Measurements from ENCODE around the gene FADD.
"Not testable (repeated sequence)": the region's sequence is repeated elsewhere in the genome, so short reads cannot be mapped to it uniquely, and the experiment has no call there.

The FADD gene

DNA sequence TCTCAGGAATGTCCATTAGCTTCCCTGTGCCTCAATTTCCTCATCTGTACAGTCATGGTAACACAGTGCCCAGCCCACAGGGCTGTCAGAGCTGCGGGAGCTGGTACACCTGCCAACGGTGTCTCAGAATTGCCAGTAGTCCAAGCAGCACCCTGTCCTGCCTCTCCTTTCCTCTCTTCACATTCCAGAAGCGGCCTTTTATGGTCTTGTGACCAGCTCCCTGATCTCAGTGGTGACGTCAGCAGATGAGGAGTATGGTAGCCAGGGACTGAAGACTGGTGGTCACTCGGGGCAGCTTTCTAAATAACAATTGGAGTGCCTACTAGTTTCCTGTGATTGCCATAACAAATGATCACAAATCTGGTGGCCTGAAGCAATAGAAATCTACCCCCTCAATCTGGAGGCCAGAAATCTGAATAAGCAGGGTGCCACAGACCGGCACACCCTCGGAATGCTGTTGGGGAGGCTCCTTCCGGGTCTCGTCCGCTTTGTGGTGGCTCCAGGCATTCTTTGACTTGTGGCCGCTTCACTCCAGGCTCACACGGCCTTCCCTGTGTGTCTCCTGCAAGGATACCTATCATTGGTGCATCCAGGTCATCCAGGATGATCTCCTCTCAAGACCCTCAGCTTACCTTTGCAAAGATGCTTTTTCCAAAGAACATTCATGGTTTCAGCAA lies 2.1 kb downstream of the FADD start:
- DNase-seq, result no peak

GRCh38 chr11:70205766-70206165 lies 2.7 kb downstream of the FADD start:
- no peak for DNase-seq

DNA sequence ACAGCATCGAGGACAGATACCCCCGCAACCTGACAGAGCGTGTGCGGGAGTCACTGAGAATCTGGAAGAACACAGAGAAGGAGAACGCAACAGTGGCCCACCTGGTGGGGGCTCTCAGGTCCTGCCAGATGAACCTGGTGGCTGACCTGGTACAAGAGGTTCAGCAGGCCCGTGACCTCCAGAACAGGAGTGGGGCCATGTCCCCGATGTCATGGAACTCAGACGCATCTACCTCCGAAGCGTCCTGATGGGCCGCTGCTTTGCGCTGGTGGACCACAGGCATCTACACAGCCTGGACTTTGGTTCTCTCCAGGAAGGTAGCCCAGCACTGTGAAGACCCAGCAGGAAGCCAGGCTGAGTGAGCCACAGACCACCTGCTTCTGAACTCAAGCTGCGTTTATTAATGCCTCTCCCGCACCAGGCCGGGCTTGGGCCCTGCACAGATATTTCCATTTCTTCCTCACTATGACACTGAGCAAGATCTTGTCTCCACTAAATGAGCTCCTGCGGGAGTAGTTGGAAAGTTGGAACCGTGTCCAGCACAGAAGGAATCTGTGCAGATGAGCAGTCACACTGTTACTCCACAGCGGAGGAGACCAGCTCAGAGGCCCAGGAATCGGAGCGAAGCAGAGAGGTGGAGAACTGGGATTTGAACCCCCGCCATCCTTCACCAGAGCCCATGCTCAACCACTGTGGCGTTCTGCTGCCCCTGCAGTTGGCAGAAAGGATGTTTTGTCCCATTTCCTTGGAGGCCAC lies 3.3 kb downstream of the FADD start:
- no peak for DNase-seq

DNA sequence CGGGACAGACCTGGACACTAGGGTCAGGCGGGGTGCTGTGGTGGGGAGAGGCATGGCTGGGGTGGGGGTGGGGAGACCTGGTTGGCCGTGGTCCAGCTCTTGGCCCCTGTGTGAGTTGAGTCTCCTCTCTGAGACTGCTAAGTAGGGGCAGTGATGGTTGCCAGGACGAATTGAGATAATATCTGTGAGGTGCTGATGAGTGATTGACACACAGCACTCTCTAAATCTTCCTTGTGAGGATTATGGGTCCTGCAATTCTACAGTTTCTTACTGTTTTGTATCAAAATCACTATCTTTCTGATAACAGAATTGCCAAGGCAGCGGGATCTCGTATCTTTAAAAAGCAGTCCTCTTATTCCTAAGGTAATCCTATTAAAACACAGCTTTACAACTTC lies 3.9 kb downstream of the FADD start:
- DNase-seq, result no peak

DNA sequence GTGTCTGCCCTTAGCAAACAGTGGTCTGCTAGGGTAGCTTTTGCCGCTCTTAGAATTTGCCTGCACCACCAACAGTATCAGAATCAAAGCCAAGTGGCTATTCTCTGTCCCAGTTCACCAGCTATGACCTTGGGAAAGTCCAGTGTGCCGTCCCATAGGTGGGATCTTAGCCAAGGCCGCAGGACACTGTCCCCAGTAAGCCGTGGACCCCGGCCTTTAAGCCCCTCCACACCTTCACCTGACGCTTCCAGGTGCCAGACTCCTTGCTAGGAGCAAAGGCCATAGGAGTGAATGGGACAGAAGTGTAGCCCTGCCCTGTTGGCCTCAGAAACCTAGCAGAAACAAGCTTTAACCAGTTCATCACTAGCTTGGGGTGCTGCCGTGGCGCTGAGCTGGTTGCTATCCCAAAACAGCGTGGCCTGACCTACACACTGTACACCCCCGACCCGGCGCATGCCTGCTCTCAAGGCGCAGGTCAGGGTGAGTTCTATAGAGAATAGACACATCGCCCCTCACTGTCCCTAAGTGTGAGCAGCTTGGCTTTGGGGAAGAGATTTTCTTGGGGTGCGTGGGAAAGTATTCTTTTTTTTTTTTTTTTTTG lies 4.5 kb downstream of the FADD start:
- no peak for DNase-seq

- DNase-seq, result no peak
Measured at GRCh38 chr11:70209391-70209912, 6.4 kb downstream of the FADD start.

- peak; percentile 73 for DNase-seq
Measured at GRCh38 chr11:70210051-70210501, 7.0 kb downstream of the FADD start.

DNA sequence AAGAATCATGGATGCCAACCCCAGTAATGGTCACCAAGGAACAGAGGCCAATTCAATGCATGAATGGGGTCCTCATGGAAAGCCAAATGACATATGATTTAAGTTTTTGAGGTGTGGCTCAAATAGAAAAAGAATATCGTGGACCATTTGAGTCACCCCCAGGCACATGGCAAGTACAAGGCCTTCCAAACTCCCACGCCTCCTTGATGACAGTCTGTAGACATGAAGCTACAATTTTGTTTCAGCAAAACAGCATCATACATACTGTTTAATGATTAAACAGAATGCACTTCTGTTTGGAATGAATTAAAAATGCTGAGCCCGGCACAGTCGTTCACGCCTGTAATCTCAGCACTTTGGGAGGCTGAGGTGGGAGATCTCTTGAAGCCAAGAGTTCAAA lies 7.4 kb downstream of the FADD start:
- DNase-seq, result no peak

- no peak for DNase-seq
Measured at GRCh38 chr11:70212227-70212811, 9.2 kb downstream of the FADD start.

DNA sequence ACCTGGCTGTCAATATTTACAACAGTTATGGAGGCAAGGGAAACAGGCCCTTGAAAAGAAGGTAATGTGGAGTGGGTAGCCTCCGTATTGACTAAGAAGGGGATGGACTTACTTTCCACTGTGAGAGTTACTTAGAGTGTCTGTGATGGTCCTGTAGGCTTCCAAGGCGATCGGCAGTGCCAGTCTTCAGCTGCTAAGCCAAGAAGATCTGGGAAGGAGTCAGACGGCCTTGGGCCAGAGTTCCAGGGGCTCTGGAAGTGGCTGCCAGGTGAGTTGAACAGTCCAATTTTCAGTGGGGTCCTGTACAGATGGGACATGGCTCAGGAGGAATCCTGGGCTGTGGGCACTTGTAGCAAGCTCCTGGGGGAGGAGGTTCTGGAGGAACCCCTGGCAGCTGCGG lies 14.3 kb downstream of the FADD start:
- DNase-seq, result not testable (repeated sequence)

- DNase-seq, result not testable (repeated sequence)
Measured at GRCh38 chr11:70218076-70218475, 15.0 kb downstream of the FADD start.

- no peak for DNase-seq
Measured at GRCh38 chr11:70220136-70220535, 17.0 kb downstream of the FADD start.

- peak; percentile 25 for DNase-seq
Measured at GRCh38 chr11:70220920-70221319, 17.8 kb downstream of the FADD start.

GRCh38 chr11:70225681-70226177 lies 22.6 kb downstream of the FADD start:
- no peak for DNase-seq

- no peak for DNase-seq
Measured at GRCh38 chr11:70226183-70226582, 23.1 kb downstream of the FADD start.

GRCh38 chr11:70226967-70227366 lies 23.9 kb downstream of the FADD start:
- DNase-seq, result no peak

DNA sequence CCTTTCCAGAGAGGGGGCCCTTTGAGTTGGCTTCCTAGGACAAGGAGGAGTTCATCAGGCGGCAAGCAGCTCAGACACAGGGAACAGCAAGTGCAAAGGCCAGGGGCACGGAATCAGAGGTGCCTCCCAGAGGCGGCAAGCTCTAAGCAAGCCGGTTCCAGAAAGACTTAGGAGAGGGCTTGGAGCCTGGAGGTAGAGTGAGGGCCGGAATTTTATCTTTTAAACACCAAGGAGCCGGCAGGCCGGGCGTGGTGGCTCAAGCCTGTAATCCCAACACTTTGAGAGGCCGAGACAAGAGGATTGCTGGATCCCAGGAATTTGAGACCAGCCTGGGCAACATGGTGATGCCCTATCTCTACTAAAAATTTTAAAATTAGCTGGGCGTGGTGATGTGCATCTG lies 26.6 kb downstream of the FADD start:
- DNase-seq, result no peak

DNA sequence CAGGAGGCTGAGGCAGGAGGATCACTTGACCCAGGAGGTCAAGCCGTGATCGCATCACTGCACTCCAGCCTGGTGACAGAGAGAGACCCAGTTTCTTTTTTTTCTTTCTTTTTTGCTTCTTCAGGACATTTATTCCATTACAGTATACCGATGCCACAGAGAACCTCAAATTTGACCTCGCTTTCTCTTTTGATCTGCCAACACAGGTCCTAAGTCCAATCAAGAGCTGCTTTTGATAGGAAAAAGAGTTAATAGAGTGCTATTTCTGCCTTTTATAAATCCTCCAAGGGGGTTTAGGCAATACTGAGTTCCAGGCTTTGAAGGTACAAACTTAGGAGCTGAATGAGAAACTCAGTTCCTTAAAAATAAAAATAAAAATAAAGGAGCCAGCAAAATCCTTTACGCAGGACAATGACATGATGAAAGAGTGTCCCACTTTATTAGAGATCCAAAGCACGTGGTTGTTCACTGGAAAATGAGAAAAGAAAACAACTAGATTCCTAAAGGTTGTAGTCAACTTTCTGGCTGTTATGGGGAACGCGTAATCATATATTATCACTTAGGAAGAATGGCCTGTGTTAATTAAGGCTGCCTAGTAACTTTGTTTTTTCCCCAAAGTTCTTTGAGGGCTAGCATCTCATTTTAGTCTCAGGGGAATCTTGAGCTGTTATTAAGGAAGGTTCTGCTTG lies 27.2 kb downstream of the FADD start:
- no peak for DNase-seq

DNA sequence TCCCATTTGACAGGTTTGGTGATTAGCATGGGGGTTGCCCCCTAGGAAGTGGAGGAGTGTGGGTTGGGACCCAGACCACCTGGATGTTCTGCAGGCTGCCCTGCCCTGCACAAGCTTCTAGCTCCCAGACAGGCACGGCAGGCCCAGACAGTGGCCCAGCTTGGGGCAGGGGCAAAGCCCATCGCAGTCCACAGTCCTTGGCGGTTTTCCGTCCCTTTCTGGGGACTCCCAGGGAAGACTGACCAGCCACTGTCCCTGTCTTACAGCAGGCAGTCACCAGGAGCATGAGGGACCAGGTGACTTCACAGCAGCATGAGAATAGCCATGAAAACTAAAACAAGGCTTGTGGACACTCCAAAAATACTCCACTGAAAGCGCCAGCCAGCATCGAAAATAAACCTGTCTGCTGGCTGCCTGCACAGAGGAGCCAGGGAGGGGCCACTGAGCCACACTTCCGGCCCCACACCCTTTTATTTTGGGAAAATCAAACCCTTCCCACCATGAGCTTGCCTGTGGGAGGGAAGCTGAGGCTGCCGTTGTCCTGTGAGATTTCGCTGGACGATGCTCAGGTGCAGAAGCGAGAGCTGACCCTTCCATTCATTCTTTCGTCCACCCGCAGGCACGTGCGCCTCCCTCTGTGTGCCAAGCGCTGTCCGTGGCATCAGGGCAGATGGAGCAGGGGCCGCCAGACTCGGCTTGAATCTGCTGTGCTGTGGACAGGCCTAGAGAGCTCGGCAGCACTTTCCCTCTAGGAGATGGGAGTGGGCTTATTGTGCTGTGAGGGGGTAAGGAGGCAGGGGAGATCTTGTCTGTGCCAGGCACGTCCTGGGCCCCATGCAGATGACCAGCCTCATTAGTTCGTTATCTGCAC lies 28.0 kb downstream of the FADD start:
- no peak for DNase-seq

DNA sequence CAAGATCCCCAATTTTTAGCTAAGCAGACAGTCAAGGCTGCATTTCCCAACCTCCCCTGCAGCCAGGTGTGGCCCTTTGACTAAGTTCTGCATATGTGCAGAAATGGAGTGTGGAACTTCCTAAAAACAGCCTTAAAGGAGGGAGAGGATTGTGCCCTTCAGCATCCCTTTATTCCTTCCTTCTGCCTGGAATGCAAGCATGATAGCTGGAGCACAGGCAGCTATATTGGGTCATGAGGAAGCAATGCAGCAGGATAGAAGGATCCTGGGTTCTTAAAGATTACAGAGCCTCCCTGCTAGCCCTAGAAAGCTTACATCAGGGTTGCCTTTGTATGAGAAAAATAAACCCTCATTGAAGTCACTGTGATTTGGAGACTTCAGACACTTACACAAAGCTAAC lies 29.9 kb downstream of the FADD start:
- no peak for DNase-seq

DNA sequence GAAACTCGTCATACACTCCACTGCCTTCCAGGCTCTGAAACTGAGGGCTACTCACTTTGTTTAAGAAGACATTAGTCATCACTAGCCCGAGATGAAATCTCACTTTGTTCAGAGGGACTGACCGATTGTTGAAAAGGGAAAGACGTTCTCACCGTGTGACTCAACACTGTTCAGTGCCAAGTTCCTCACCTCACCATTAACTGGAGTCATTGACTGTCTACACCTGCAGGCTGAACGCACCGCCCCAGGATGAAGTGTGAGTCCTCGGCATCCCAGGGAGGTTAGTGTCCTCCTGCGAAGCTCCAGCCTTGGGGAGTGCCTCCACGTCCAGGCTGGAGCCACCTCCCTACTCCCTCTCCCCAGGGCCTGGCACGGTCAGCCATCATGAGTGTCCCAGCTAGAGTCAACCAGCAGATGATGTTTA lies 30.4 kb downstream of the FADD start:
- DNase-seq, result peak; percentile 68

DNA sequence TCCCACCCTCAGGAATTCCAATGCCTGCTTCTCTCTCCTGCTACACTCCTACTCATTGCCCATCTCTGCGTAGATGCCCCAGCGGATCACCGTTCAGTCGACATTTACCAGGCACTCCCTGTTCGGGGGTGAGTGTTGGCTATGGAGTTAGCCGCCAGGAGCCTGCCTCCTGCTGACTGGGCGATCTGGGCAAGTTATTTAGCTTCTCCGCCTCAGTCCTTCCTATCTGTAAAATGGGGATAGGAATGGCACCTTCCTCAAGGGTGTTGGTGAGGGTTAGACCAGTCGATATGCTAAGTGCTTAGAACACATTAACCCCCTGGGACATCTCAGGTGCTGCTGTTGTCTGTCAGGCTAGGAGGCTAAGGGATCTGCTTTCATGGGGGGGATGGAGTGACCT lies 30.9 kb downstream of the FADD start:
- no peak for DNase-seq

All from fibroblast of upper back skin (primary cell).